Type B pancreatic cell (in vitro differentiated cells): ENCODE data around the gene SPAG6. TPM values are rescaled to one million over a fixed set of nuclear protein-coding genes. Genes with fewer than 3 reads are reported as not detected.
A peak's percentile ranks its signal among the peaks of the same experiment; 100 is the strongest.

ENCODE experiments used
- DNase-seq: peaks from one replicate; pipeline ENCODE4 v3.0.0; 2021; ENCODE audit warnings: mixed read lengths; ENCODE audit not compliant: unreplicated experiment; ENCODE audit errors: extremely low spot score
- H3K27ac Mint-ChIP-seq: 2 replicates; pipeline ENCODE4 v1.8.0; 2021; ENCODE audit warnings: mild to moderate bottlenecking, mixed read lengths
- H3K27me3 Mint-ChIP-seq: 2 replicates; pipeline ENCODE4 v1.8.0; 2021; ENCODE audit warnings: mixed read lengths
- H3K36me3 Mint-ChIP-seq: 2 replicates; pipeline ENCODE4 v1.8.0; 2021; ENCODE audit warnings: mixed read lengths
- H3K4me1 Mint-ChIP-seq: one replicate; pipeline ENCODE4 v1.8.0; 2021; ENCODE audit warnings: mixed read lengths; ENCODE audit not compliant: unreplicated experiment
- H3K4me3 Mint-ChIP-seq: 2 replicates; pipeline ENCODE4 v1.8.0; 2021; ENCODE audit warnings: mild to moderate bottlenecking, mixed read lengths
- H3K9me3 Mint-ChIP-seq: 2 replicates; pipeline ENCODE4 v1.8.0; 2021; ENCODE audit warnings: mixed read lengths
- total RNA-seq: library from RNA; stranded (reverse); gene quantifications from 2 replicates; pipeline ENCODE4 v1.2.1, GENCODE V29; 2021; ENCODE audit warnings: low replicate concordance
- TF ChIP-seq, protein P1 (sequence below): fragments of 200-600 bp; sonication (generic); conservative IDR thresholded peaks from 2 replicates; pipeline ENCODE4 v1.5.0; 2021; ENCODE audit warnings: antibody characterized with exemption, mild to moderate bottlenecking

Gene SPAG6
- total RNA-seq, 1 donor from 2014 or later = 6.6 TPM

DNA sequence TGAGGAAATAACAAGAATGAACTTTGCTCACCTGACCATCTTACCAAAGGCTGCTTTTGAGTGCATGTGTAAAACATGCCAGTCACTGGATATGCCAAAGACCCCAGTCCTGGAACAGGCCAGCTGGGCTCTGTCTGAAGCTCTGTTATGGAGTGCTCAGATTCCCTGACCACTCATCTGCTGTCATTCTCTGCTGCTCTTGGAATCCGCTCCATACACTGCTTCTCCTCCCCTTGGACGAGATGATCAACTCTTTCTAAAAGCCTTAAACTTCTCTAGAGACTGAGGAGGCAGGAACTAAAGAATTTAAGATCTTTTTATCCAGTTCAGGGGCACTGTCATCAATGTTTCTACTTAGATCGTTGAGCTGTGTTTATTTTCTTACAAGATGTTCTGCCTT lies 100.2 kb downstream of the SPAG6 start:
- Mint-ChIP-seq H3K36me3 (no peaks in the 10 kb centered on the region), H3K9me3 (peaks cover 5% of the 10 kb centered on the region), H3K4me3 (no peak overlapping the region), H3K27me3 (peaks cover 8% of the 10 kb centered on the region), H3K4me1 (peaks cover 8% of the 10 kb centered on the region), H3K27ac (no peak overlapping the region)
- TF ChIP-seq, protein P1, sequence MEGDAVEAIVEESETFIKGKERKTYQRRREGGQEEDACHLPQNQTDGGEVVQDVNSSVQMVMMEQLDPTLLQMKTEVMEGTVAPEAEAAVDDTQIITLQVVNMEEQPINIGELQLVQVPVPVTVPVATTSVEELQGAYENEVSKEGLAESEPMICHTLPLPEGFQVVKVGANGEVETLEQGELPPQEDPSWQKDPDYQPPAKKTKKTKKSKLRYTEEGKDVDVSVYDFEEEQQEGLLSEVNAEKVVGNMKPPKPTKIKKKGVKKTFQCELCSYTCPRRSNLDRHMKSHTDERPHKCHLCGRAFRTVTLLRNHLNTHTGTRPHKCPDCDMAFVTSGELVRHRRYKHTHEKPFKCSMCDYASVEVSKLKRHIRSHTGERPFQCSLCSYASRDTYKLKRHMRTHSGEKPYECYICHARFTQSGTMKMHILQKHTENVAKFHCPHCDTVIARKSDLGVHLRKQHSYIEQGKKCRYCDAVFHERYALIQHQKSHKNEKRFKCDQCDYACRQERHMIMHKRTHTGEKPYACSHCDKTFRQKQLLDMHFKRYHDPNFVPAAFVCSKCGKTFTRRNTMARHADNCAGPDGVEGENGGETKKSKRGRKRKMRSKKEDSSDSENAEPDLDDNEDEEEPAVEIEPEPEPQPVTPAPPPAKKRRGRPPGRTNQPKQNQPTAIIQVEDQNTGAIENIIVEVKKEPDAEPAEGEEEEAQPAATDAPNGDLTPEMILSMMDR = no peak
- DNase-seq = no peak

DNA sequence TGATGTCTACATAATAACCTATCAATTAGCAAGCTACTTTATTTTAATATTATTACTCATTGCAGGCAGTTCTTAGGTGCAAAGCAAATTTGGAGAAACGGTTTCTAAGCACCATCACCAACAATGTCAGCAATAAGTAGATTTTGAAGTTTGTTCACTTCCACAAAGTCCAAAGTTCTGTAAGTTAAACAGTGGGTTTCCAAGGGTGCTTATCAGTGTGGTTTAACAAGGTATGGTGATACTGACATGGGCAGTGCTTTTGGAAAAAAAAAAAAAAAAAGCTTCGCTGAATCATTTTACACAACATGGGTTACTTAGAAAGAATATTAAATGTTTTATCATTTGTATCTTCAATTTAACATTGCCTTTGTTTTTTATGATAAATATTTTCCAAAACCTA lies 101.8 kb downstream of the SPAG6 start:
- Mint-ChIP-seq H3K36me3 (no peaks in the 10 kb centered on the region), H3K9me3 (peaks cover 5% of the 10 kb centered on the region), H3K27me3 (peaks cover 8% of the 10 kb centered on the region), H3K4me1 (peaks cover 8% of the 10 kb centered on the region), H3K4me3 (no peak overlapping the region), H3K27ac (no peak overlapping the region)
- no peak for DNase-seq
- TF ChIP-seq, protein P1 = no peak

DNA sequence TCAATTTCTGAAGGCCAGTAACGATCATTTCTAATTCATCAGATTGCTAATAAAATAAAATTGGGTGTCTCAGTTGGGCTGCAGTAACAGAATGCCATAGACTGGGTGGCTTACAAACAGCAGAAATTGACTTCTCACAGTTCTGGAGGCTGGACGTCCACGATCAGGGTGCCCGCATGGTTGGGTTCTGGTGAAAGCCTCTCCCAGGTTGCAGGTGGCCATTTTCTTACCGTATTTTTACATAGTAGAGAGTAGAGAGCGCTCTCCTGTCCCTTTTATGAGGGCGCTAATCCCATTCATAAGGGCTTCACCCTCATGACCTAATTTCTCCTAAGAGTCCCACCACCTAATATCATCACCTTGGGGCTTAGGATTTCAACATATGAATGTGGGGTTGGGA lies 106.0 kb downstream of the SPAG6 start:
- no peak overlapping the region for H3K27ac Mint-ChIP-seq
- no peak overlapping the region for H3K4me3 Mint-ChIP-seq
- peaks cover 17% of the 10 kb centered on the region for H3K4me1 Mint-ChIP-seq
- no peaks in the 10 kb centered on the region for H3K36me3 Mint-ChIP-seq
- no peak for DNase-seq
- peaks cover 10% of the 10 kb centered on the region for H3K9me3 Mint-ChIP-seq
- H3K27me3 Mint-ChIP-seq = no peaks in the 10 kb centered on the region
- TF ChIP-seq, protein P1 = no peak

DNA sequence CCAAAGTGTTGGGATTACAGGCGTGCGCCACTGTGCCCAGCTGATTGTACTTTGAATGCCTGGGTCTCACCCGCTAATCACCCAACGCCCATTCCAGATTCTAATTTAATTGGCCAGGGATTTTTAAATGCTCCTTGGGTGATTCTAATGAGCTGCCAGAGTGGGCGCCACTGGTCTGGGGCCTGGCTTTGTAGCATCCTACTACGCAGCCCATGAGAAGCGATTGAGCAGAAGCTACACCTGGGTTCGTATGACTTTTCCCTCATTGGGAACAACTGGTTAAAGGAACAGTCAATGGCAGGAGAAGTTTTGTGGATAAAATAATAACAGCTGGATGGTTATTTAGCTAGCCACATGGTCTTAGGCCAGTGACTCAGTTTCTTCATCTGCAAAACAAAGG lies 108.0 kb downstream of the SPAG6 start:
- Mint-ChIP-seq H3K27ac (no peak overlapping the region), H3K27me3 (no peaks in the 10 kb centered on the region), H3K4me1 (peaks cover 24% of the 10 kb centered on the region), H3K4me3 (no peak overlapping the region), H3K36me3 (no peaks in the 10 kb centered on the region), H3K9me3 (peaks cover 10% of the 10 kb centered on the region)
- DNase-seq = no peak
- TF ChIP-seq, protein P1 = no peak

DNA sequence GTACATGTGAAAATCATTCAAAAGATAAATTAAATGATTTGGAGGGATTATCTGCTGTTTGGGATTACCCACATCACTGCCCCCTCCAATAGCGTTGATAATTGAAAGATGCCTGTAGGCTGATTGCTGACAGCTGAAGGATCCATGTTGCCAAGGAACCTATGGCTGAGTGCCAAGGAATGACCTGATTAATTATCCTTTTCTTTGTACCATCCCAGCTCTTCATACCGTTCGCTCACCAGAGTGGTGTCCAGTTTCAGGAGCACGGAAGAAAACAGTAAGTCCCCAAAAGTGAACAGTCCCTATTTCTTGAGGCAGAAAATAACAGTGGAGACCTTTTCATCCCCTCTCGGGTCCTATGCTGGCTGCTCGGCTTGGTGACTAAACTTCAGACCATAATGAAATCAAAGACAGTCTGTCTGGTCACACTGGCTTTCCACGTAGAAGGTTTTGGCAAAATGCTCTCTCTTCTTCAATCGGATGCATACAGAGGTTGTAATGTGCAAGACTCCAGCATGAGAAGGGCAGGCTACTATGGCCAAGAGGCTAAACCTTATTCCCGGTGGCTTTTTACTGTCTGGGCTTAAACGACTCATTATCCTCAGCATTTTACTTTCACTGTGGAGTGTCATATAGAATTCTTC lies 108.8 kb downstream of the SPAG6 start:
- Mint-ChIP-seq H3K4me1 (peaks cover 24% of the 10 kb centered on the region), H3K9me3 (peaks cover 10% of the 10 kb centered on the region), H3K27ac (no peak overlapping the region), H3K4me3 (peak overlapping the region; percentile 17), H3K27me3 (no peaks in the 10 kb centered on the region), H3K36me3 (no peaks in the 10 kb centered on the region)
- DNase-seq = no peak
- TF ChIP-seq, protein P1 = no peak
